Endothelial cell of umbilical vein (primary cell): Measurements from ENCODE around the gene ANAPC2. TPM values are rescaled to one million over a fixed set of nuclear protein-coding genes. Genes with fewer than 3 reads are reported as not detected.

Experiments used
- BruUV-seq: library from RNA; stranded (reverse); fragments of 400-500 nt; replicated peaks from 2 replicates; lab custom pipeline; 2021; lab: Mats Ljungman, UMichigan
- CTCF ChIA-PET: fragments of 300-600, 350-600 bp; sonication (Branson Sonifier 250); formaldehyde crosslinking; loops from one replicate; lab custom pipeline; 2021; ENCODE audit warnings: antibody characterized with exemption, inconsistent platforms; lab: Charles Lee
- POLR2A ChIA-PET: fragments of 300-600, 350-600 bp; sonication (Branson Sonifier 250); formaldehyde crosslinking; loops from one replicate; lab custom pipeline; 2021; ENCODE audit warnings: antibody characterized with exemption, inconsistent platforms; lab: Charles Lee
- DNase-seq: peaks from one replicate; pipeline ENCODE4 v3.0.0-alpha.2; 2011; ENCODE audit warnings: low read depth, low spot score
- FAIRE-seq: peaks from 2 replicates; lab custom pipeline; 2011; peaks lifted over from hg19 to GRCh38; lab: Jason Lieb, UNC
- H2AFZ ChIP-seq: 2 replicates; pipeline ENCODE4 v1.6.0; 2012; ENCODE audit warnings: low read depth, low read length, control low read depth, inconsistent platforms
- H3K27ac ChIP-seq: 2 replicates; pipeline ENCODE4 v1.5.1; 2011; ENCODE audit warnings: low read depth, mild to moderate bottlenecking, control low read depth, low read length, moderate library complexity; ENCODE audit not compliant: insufficient read depth
- H3K27me3 ChIP-seq, 2 experiments: 2 replicates each; pipeline versions ENCODE4 v1.6.0 to v1.6.1; 2011; ENCODE audit warnings: low read length in 2 of 2, mixed read lengths in 1 of 2; ENCODE audit not compliant: control insufficient read depth in 2 of 2, insufficient read depth in 2 of 2
- H3K36me3 ChIP-seq, 2 experiments: 2 replicates in 1 of 2; 3 replicates in 1 of 2; pipeline ENCODE4 v1.5.1; 2011; ENCODE audit warnings: low read length in 2 of 2, mild to moderate bottlenecking in 1 of 2, moderate library complexity in 1 of 2; ENCODE audit not compliant: control insufficient read depth in 2 of 2, insufficient read depth in 2 of 2; ENCODE audit errors: extremely low read depth in 1 of 2
- H3K4me1 ChIP-seq: 3 replicates; pipeline ENCODE4 v1.5.1; 2011; ENCODE audit warnings: mild to moderate bottlenecking, low read length; ENCODE audit not compliant: control insufficient read depth, insufficient read depth; ENCODE audit errors: extremely low read depth
- H3K4me2 ChIP-seq: 2 replicates; pipeline ENCODE4 v1.6.1; 2011; ENCODE audit warnings: low read length, control low read depth, mixed read lengths; ENCODE audit not compliant: insufficient read depth
- H3K4me3 ChIP-seq, 3 experiments: fragments of 200-600 bp in 1 of 3; sonication (generic), shearing (Covaris generic) in 1 of 3; replicated peaks in 1 of 3; 2 replicates each; pipeline ENCODE4 v1.5.1; 2011 to 2016; ENCODE audit warnings: control low read depth in 3 of 3, low read length in 3 of 3, mild to moderate bottlenecking in 2 of 3, inconsistent platforms in 1 of 3, low read depth in 1 of 3, moderate library complexity in 1 of 3; ENCODE audit not compliant: insufficient read depth in 1 of 3
- H3K79me2 ChIP-seq: 2 replicates; pipeline ENCODE4 v1.6.0; 2012; ENCODE audit warnings: low read length, inconsistent platforms; ENCODE audit not compliant: control insufficient read depth, insufficient read depth
- H3K9ac ChIP-seq: replicated peaks from 2 replicates; pipeline ENCODE3; 2011; ENCODE audit warnings: low read length, control low read depth; ENCODE audit not compliant: insufficient read depth; ENCODE audit errors: extremely low read depth
- H3K9me1 ChIP-seq: replicated peaks from 3 replicates; pipeline ENCODE4 v1.6.0; 2011; ENCODE audit warnings: mild to moderate bottlenecking, low read length; ENCODE audit not compliant: control insufficient read depth, insufficient read depth; ENCODE audit errors: extremely low read depth
- H3K9me3 ChIP-seq: replicated peaks from 2 replicates; pipeline ENCODE4 v1.5.1; 2012; ENCODE audit warnings: low read length, inconsistent platforms; ENCODE audit not compliant: control insufficient read depth, insufficient read depth
- H4K20me1 ChIP-seq: replicated peaks from 2 replicates; pipeline ENCODE3; 2011; ENCODE audit warnings: mild to moderate bottlenecking, low read length; ENCODE audit not compliant: control insufficient read depth, insufficient read depth; ENCODE audit errors: extremely low read depth
- EZH2 ChIP-seq: IDR thresholded peaks from 2 replicates; pipeline ENCODE4 v1.6.1; 2012; ENCODE audit warnings: borderline replicate concordance, low read depth, mild to moderate bottlenecking, moderate library complexity, low read length, inconsistent platforms; ENCODE audit not compliant: severe bottlenecking
- FOS ChIP-seq: IDR thresholded peaks from 2 replicates; pipeline ENCODE4 v1.6.1; 2011; ENCODE audit warnings: mild to moderate bottlenecking, low read length, moderate library complexity, borderline replicate concordance; ENCODE audit not compliant: insufficient read depth
- GATA2 ChIP-seq: IDR thresholded peaks from 2 replicates; pipeline ENCODE4 v1.7.0; 2011; ENCODE audit warnings: low read depth, mild to moderate bottlenecking, moderate library complexity, mixed read lengths, low read length; ENCODE audit not compliant: insufficient read length, insufficient read depth
- JUN ChIP-seq: IDR thresholded peaks from 2 replicates; pipeline ENCODE4 v1.6.1; 2011; ENCODE audit warnings: borderline replicate concordance, low read depth; ENCODE audit not compliant: insufficient read length, insufficient read depth
- MYC ChIP-seq: IDR thresholded peaks from one replicate; pipeline ENCODE4 v1.6.1; 2011; ENCODE audit warnings: mild to moderate bottlenecking, low read depth, low read length
- POLR2A ChIP-seq: IDR thresholded peaks from 2 replicates; pipeline ENCODE4 v1.6.1; 2012; ENCODE audit warnings: low read depth, mild to moderate bottlenecking, control low read depth, low read length
- POLR2AphosphoS5 ChIP-seq: IDR thresholded peaks from 2 replicates; pipeline ENCODE4 v1.6.1; 2012; ENCODE audit warnings: low read depth, mild to moderate bottlenecking, control low read depth, low read length, moderate library complexity; ENCODE audit not compliant: insufficient read depth
- dilution Hi-C: fragments of 300-500 bp; cut with MboI; formaldehyde crosslinking; loops from one replicate; pipeline ENCODE4 v1.15.0; 2019; ENCODE audit warnings: low sequenced_read_pairs; ENCODE audit not compliant: extremely low pct_ligation_motif_present
- intact Hi-C: fragments of 100-400 bp; cut with micrococcal nuclease; formaldehyde crosslinking; loops from one replicate; pipeline ENCODE4 v1.10.0; 2022
- microRNA-seq: library from miRNA; unstranded; fragments of <30 nt; microRNA quantifications from one replicate; pipeline ENCODE4 v1.2.0, GENCODE V29; 2021; ENCODE audit warnings: borderline number of aligned reads, borderline replicate concordance
- polyA plus RNA-seq, 4 experiments: library from polyadenylated mRNA; depleted of rRNA in 3 of 4; stranded (reverse) in 3 of 4; unstranded in 1 of 4; fragments of >200 nt; gene quantifications; 2 replicates each; pipeline versions ENCODE4 v1.2.1 to v1.2.3, GENCODE V29; 2011 to 2012; ENCODE audit warnings: missing spikeins in 1 of 4
- small RNA-seq: library from RNA; depleted of rRNA; stranded (forward); fragments of <200 nt; gene quantifications from one replicate; pipeline ENCODE3, GENCODE V24; 2012; ENCODE audit warnings: low replicate concordance, low read depth; ENCODE audit not compliant: insufficient read depth, insufficient read length
- total RNA-seq: library from RNA; stranded (reverse); gene quantifications from 2 replicates; pipeline ENCODE4 v1.2.3, GENCODE V29; 2021
- TF ChIP-seq, protein P1 (sequence below): IDR thresholded peaks from 2 replicates; pipeline ENCODE4 v1.6.1; 2011; ENCODE audit not compliant: insufficient read depth, insufficient read length
- TF ChIP-seq, protein P2 (sequence below), 2 donors: IDR thresholded peaks; 1 replicate in 1 of 2; 2 replicates in 1 of 2; pipeline ENCODE4 v1.5.1; 2011; ENCODE audit warnings: low read length in 2 of 2, mild to moderate bottlenecking in 2 of 2, moderate library complexity in 2 of 2, control low read depth in 1 of 2, inconsistent platforms in 1 of 2, low read depth in 1 of 2; ENCODE audit not compliant: insufficient read depth in 1 of 2; ENCODE audit errors: extremely low read depth in 1 of 2

Gene ANAPC2
- total and polyA plus RNA-seq, 2 donors (not counting 3 experiments of a cell fraction or from before 2014, with no cell fraction given): 44.8 to 69.2 TPM

DNA sequence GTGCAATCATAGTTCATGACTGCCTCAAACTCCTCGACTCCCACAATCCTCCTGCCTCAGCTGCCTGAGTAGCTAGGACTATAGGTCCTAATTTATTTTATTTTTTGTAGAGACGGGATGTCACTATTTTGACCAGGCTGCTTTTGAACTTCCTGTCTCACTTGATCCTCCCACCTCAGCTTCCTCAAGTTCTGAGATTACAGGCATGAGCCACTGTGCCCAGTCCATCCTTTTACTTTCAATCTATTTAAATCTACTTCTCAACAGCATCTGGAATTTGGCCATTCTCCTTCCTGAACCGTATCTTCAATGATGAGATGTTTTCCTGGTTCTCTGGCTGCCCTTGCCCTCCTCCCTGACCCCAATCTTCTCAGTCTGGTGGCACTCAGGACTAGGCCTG lies 61.6 kb downstream of the ANAPC2 start:
- H3K27me3 ChIP-seq: no peaks in the 10 kb centered on the region
- FAIRE-seq: peak; percentile 44
- no peaks in the 10 kb centered on the region for H4K20me1 ChIP-seq
- H3K27ac ChIP-seq: peak overlapping the region; percentile 38
- H3K9ac ChIP-seq: no peak overlapping the region
- dilution Hi-C loops (no loop called here), intact Hi-C loops (no loop called here)
- no peaks in the 10 kb centered on the region for H3K9me1 ChIP-seq
- no peak for DNase-seq
- H2AFZ ChIP-seq: no peak overlapping the region
- ChIA-PET POLR2A (no interaction called here), CTCF (interaction anchor here (1.0 to 1.6 kb wide), 4 partner anchors 24 to 110 kb away, joined by 3 to 6 read pairs (median 4); partner anchors contain the start of gene RNF224)
- TF ChIP-seq FOS: no peak
- no peak for TF ChIP-seq JUN
- no peak for TF ChIP-seq POLR2AphosphoS5
- no peak for TF ChIP-seq GATA2
- TF ChIP-seq EZH2: no peak
- TF ChIP-seq, protein P1, sequence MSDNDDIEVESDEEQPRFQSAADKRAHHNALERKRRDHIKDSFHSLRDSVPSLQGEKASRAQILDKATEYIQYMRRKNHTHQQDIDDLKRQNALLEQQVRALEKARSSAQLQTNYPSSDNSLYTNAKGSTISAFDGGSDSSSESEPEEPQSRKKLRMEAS: no peak
- no peak for TF ChIP-seq POLR2A
- no peak for TF ChIP-seq MYC
- TF ChIP-seq, protein P2, sequence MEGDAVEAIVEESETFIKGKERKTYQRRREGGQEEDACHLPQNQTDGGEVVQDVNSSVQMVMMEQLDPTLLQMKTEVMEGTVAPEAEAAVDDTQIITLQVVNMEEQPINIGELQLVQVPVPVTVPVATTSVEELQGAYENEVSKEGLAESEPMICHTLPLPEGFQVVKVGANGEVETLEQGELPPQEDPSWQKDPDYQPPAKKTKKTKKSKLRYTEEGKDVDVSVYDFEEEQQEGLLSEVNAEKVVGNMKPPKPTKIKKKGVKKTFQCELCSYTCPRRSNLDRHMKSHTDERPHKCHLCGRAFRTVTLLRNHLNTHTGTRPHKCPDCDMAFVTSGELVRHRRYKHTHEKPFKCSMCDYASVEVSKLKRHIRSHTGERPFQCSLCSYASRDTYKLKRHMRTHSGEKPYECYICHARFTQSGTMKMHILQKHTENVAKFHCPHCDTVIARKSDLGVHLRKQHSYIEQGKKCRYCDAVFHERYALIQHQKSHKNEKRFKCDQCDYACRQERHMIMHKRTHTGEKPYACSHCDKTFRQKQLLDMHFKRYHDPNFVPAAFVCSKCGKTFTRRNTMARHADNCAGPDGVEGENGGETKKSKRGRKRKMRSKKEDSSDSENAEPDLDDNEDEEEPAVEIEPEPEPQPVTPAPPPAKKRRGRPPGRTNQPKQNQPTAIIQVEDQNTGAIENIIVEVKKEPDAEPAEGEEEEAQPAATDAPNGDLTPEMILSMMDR (IDR thresholded peaks at IDR 0.05; ENCODE audit: extremely low read depth in 1 of 2, insufficient read depth in 1 of 2, low read depth in 1 of 2, low read length in 2 of 2): no peak
- BruUV-seq: no TSS peak
- H3K79me2 ChIP-seq: peaks cover 20% of the 10 kb centered on the region
- no peaks in the 10 kb centered on the region for H3K9me3 ChIP-seq
- H3K4me3 ChIP-seq: peak overlapping the region in 1 of 3 experiments; percentile 17
- H3K4me1 ChIP-seq: peaks cover 26% of the 10 kb centered on the region
- H3K36me3 ChIP-seq: no peaks in the 10 kb centered on the region
- H3K4me2 ChIP-seq: peak overlapping the region; percentile 68

Small RNAs within 50 kb of the gene (microRNA-seq; reads per million reads assigned to microRNA genes)
- not detected for gene MIR3621

Small RNAs within 50 kb of the gene (small RNA-seq; reads per million reads assigned to genes)
- gene MIR3621: not detected

Other genes with a start within 250 kb of the ANAPC2 start
Only the 30 nearest of the 33 such genes appear.
- gene PTGDS, start 211.1 kb downstream of the ANAPC2 start, total RNA-seq: not detected in 2 replicates
- gene PTGDS, start 211.1 kb downstream of the ANAPC2 start, polyA plus RNA-seq: not detected in 2 replicates
- not detected in 2 replicates for gene LCNL1, start 205.6 kb downstream of the ANAPC2 start, total RNA-seq
- not detected in 2 replicates for gene LCNL1, start 205.6 kb downstream of the ANAPC2 start, polyA plus RNA-seq
- 35.0 and 38.7 TPM in 2 replicates for gene PAXX, start 196.1 kb downstream of the ANAPC2 start, total RNA-seq
- 34.0 and 49.9 TPM in 2 replicates for gene PAXX, start 196.1 kb downstream of the ANAPC2 start, polyA plus RNA-seq
- not detected in 2 replicates for gene CLIC3, start 192.0 kb downstream of the ANAPC2 start, total RNA-seq
- 2.3 and 4.1 TPM in 2 replicates for gene CLIC3, start 192.0 kb downstream of the ANAPC2 start, polyA plus RNA-seq
- gene ABCA2, start 160.3 kb downstream of the ANAPC2 start, total RNA-seq: 20.0 and 23.4 TPM in 2 replicates
- gene ABCA2, start 160.3 kb downstream of the ANAPC2 start, polyA plus RNA-seq: 29.1 and 41.2 TPM in 2 replicates
- gene FUT7, start 156.5 kb downstream of the ANAPC2 start, total RNA-seq: not detected in 2 replicates
- not detected in 2 replicates for gene FUT7, start 156.5 kb downstream of the ANAPC2 start, polyA plus RNA-seq
- 157 and 181 TPM in 2 replicates for gene NPDC1, start 142.4 kb downstream of the ANAPC2 start, total RNA-seq
- gene NPDC1, start 142.4 kb downstream of the ANAPC2 start, polyA plus RNA-seq: 115 and 144 TPM in 2 replicates
- gene ENTPD2, start 134.5 kb downstream of the ANAPC2 start, total RNA-seq: not detected in 2 replicates
- 0.03 TPM in 1 of 2 replicates, not detected in the other for gene ENTPD2, start 134.5 kb downstream of the ANAPC2 start, polyA plus RNA-seq
- 24.3 and 27.8 TPM in 2 replicates for gene SAPCD2, start 118.0 kb downstream of the ANAPC2 start, total RNA-seq
- 11.5 and 13.2 TPM in 2 replicates for gene SAPCD2, start 118.0 kb downstream of the ANAPC2 start, polyA plus RNA-seq
- 38.1 and 41.7 TPM in 2 replicates for gene UAP1L1, start 111.0 kb downstream of the ANAPC2 start, total RNA-seq
- gene UAP1L1, start 111.0 kb downstream of the ANAPC2 start, polyA plus RNA-seq: 26.0 and 31.0 TPM in 2 replicates
- 67.7 and 75.3 TPM in 2 replicates for gene MAN1B1, start 101.6 kb downstream of the ANAPC2 start, total RNA-seq
- gene MAN1B1, start 101.6 kb downstream of the ANAPC2 start, polyA plus RNA-seq: 81.0 and 83.3 TPM in 2 replicates
- gene DPP7, start 73.8 kb downstream of the ANAPC2 start, total RNA-seq: 118 and 149 TPM in 2 replicates
- 200 and 247 TPM in 2 replicates for gene DPP7, start 73.8 kb downstream of the ANAPC2 start, polyA plus RNA-seq
- not detected in 2 replicates for gene GRIN1, start 49.4 kb downstream of the ANAPC2 start, total RNA-seq
- not detected in 2 replicates for gene GRIN1, start 49.4 kb downstream of the ANAPC2 start, polyA plus RNA-seq
- not detected in 2 replicates for gene LRRC26, start 18.5 kb downstream of the ANAPC2 start, total RNA-seq
- 0.08 TPM in 1 of 2 replicates, not detected in the other for gene LRRC26, start 18.5 kb downstream of the ANAPC2 start, polyA plus RNA-seq
- not detected in 2 replicates for gene TMEM210, start 16.5 kb downstream of the ANAPC2 start, total RNA-seq
- not detected in 2 replicates for gene TMEM210, start 16.5 kb downstream of the ANAPC2 start, polyA plus RNA-seq
- 89.0 and 90.5 TPM in 2 replicates for gene SSNA1, start 116 bp upstream of the ANAPC2 start, total RNA-seq
- 146 and 162 TPM in 2 replicates for gene SSNA1, start 116 bp upstream of the ANAPC2 start, polyA plus RNA-seq
- 12.1 and 12.4 TPM in 2 replicates for gene TPRN, start 12.2 kb upstream of the ANAPC2 start, total RNA-seq
- gene TPRN, start 12.2 kb upstream of the ANAPC2 start, polyA plus RNA-seq: 4.3 and 5.7 TPM in 2 replicates
- 25.6 and 29.6 TPM in 2 replicates for gene TMEM203, start 17.1 kb upstream of the ANAPC2 start, total RNA-seq
- 39.8 and 40.4 TPM in 2 replicates for gene TMEM203, start 17.1 kb upstream of the ANAPC2 start, polyA plus RNA-seq
- 23.4 and 26.7 TPM in 2 replicates for gene NDOR1, start 17.1 kb upstream of the ANAPC2 start, total RNA-seq
- gene NDOR1, start 17.1 kb upstream of the ANAPC2 start, polyA plus RNA-seq: 13.5 and 18.0 TPM in 2 replicates
- gene RNF208, start 33.7 kb upstream of the ANAPC2 start, total RNA-seq: 3.8 and 4.8 TPM in 2 replicates
- 1.3 and 1.7 TPM in 2 replicates for gene RNF208, start 33.7 kb upstream of the ANAPC2 start, polyA plus RNA-seq
- gene CYSRT1, start 36.6 kb upstream of the ANAPC2 start, total RNA-seq: 0.44 and 0.92 TPM in 2 replicates
- 1.1 and 1.6 TPM in 2 replicates for gene CYSRT1, start 36.6 kb upstream of the ANAPC2 start, polyA plus RNA-seq
- not detected in 2 replicates for gene RNF224, start 38.9 kb upstream of the ANAPC2 start, total RNA-seq
- gene RNF224, start 38.9 kb upstream of the ANAPC2 start, polyA plus RNA-seq: not detected in 2 replicates
- gene SLC34A3, start 42.3 kb upstream of the ANAPC2 start, total RNA-seq: not detected in 2 replicates
- not detected in 2 replicates for gene SLC34A3, start 42.3 kb upstream of the ANAPC2 start, polyA plus RNA-seq
- gene TUBB4B, start 52.7 kb upstream of the ANAPC2 start, total RNA-seq: 546 and 558 TPM in 2 replicates
- gene TUBB4B, start 52.7 kb upstream of the ANAPC2 start, polyA plus RNA-seq: 418 and 439 TPM in 2 replicates
- gene STPG3, start 62.7 kb upstream of the ANAPC2 start, total RNA-seq: not detected in 2 replicates
- gene STPG3, start 62.7 kb upstream of the ANAPC2 start, polyA plus RNA-seq: not detected in 2 replicates
- 70.2 and 76.1 TPM in 2 replicates for gene NELFB, start 66.8 kb upstream of the ANAPC2 start, total RNA-seq
- 61.8 and 62.3 TPM in 2 replicates for gene NELFB, start 66.8 kb upstream of the ANAPC2 start, polyA plus RNA-seq
- gene TOR4A, start 89.2 kb upstream of the ANAPC2 start, total RNA-seq: 46.4 and 48.0 TPM in 2 replicates
- 32.4 and 45.7 TPM in 2 replicates for gene TOR4A, start 89.2 kb upstream of the ANAPC2 start, polyA plus RNA-seq
- gene NRARP, start 113.7 kb upstream of the ANAPC2 start, total RNA-seq: 50.0 and 61.0 TPM in 2 replicates
- gene NRARP, start 113.7 kb upstream of the ANAPC2 start, polyA plus RNA-seq: 54.0 and 72.9 TPM in 2 replicates
- gene EXD3, start 234.6 kb upstream of the ANAPC2 start, total RNA-seq: 26.6 and 30.3 TPM in 2 replicates
- 17.7 and 24.7 TPM in 2 replicates for gene EXD3, start 234.6 kb upstream of the ANAPC2 start, polyA plus RNA-seq
- gene NOXA1, start 234.8 kb upstream of the ANAPC2 start, total RNA-seq: 0.91 and 1.3 TPM in 2 replicates
- gene NOXA1, start 234.8 kb upstream of the ANAPC2 start, polyA plus RNA-seq: 0.40 and 0.51 TPM in 2 replicates